ENCODE results near the gene MYO1E.

MYO1E gene

DNA sequence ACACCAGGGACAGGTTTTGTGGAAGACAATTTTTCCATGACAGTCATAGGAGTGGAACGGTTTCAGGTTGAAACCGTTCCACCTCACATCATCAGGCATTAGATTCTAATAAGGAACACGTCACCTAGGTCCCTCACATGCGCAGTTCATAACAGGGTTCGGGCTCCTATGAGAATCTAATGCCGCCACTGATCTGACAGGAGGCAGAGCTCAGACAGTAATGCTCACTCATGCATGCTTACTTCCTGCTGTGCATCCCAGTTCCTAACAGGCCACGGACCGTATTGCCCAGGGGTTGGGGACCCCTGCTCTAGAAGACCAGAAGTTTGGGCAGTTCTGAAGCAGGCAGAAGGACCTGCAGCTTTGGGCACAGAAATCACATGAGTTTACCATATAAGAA is 61.5 kb downstream of the MYO1E start:
- TF ChIP-seq CTCF (IDR thresholded peaks at IDR 0.05; ENCODE audit: control extremely low read depth, extremely low read depth, low read depth, missing control alignments): no peak
- ChIA-PET POLR2A (no interaction called here), CTCF (interaction anchor here (0.6 kb wide), 1 partner anchor 46 kb away, joined by 3 read pairs; no protein-coding TSS in a partner anchor)
- DNase-seq (ENCODE audit: extremely low spot score): no peak

- CTCF ChIA-PET: interaction anchor here (0.7 to 1.5 kb wide), 3 partner anchors 16 to 24 kb away, joined by 3 to 4 read pairs (median 4); no protein-coding TSS in a partner anchor
- no peak for TF ChIP-seq CTCF (IDR thresholded peaks at IDR 0.05; ENCODE audit: control extremely low read depth, extremely low read depth, low read depth, missing control alignments)
- no peak for DNase-seq (ENCODE audit: extremely low spot score)
- POLR2A ChIA-PET: no interaction called here
Observed at GRCh38 chr15:59309405-59309804, 63.3 kb downstream of the MYO1E start.

GRCh38 chr15:59307165-59307537 is 65.5 kb downstream of the MYO1E start:
- ChIA-PET POLR2A (no interaction called here), CTCF (interaction anchor here (0.7 to 1.8 kb wide), 3 partner anchors 13 to 60 kb away, joined by 3 to 5 read pairs (median 3); no protein-coding TSS in a partner anchor)
- TF ChIP-seq CTCF (IDR thresholded peaks at IDR 0.05; ENCODE audit: control extremely low read depth, extremely low read depth, low read depth, missing control alignments): no peak
- DNase-seq (ENCODE audit: extremely low spot score): no peak

DNA sequence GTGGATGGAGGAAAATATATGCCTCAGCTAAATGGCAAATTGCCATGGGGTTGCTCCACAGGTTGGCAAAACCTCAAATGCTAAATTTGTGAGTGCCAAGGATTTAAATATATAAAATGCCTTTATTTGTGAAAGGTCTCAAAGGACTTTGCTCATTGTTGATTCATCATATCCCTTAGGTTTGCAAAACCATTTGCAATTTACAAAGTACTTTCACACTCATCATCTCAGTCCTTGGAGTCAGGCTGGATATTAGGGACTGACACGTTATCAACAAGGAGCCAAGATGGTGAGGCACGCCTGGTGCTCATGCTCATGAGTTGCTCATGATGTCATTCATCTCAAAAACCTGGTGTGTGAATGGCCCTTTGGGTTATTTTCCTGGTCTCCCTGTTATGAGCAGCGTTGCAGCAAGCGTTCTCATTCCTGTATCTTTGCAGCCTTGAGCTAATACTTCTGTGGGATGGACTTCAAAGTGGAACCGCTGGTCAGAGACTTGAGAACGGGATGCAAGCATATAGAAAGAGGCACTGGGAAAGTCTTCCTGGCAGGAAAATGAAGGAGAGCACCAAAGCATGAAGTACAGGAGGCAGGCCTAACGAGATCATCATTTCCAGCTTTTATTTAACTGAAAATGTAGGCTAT is 66.0 kb downstream of the MYO1E start:
- no peak for TF ChIP-seq CTCF (IDR thresholded peaks at IDR 0.05; ENCODE audit: control extremely low read depth, extremely low read depth, low read depth, missing control alignments)
- no peak for DNase-seq (ENCODE audit: extremely low spot score)
- ChIA-PET POLR2A (no interaction called here), CTCF (interaction anchor here (0.7 to 1.8 kb wide), 4 partner anchors 8 to 59 kb away, joined by 3 to 5 read pairs (median 4); no protein-coding TSS in a partner anchor)

- no peak for DNase-seq (ENCODE audit: extremely low spot score)
- ChIA-PET POLR2A (no interaction called here), CTCF (interaction anchor here (1.0 to 2.0 kb wide), 4 partner anchors 15 to 106 kb away, joined by 3 to 4 read pairs (median 4); no protein-coding TSS in a partner anchor)
- no peak for TF ChIP-seq CTCF (IDR thresholded peaks at IDR 0.05; ENCODE audit: control extremely low read depth, extremely low read depth, low read depth, missing control alignments)
Observed at GRCh38 chr15:59304807-59305206, 67.9 kb downstream of the MYO1E start.

DNA sequence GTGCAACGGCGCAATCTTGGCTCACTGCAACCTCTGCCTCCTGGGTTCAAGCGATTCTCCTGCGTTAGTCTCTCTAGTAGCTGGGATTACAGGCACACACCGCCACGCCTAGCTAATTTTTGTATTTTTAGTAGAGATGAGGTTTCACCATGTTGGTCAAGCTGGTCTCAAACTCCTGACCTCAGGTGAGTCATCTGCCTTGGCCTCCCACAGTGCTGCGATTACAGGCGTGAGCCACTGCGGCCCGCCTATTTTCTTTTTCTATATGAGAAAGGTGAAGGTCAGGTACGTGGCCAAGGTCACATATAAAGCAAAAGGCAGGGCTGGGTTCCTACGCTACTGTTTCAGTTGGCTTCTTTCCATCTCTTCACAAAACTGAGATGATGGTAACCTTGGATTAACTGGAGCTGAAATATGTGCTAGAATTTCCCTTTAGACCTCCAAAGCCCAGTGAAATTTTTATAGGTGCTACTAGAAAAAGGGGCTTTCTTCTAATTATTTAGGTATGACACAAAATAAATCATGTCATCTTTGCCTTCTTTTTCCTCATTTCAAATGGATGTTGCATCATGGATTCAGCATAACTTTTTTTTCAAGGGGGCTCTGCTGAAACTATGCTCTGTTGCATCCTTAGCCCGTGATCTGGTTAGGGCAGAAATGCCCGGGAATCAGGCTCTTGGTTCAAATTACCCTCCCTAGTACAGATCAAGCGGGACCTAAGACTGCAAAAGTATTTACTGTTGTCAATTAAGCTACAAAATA is 68.5 kb downstream of the MYO1E start:
- CTCF ChIA-PET: interaction anchor here (1.0 to 2.0 kb wide), 4 partner anchors 14 to 107 kb away, joined by 3 to 4 read pairs (median 4); no protein-coding TSS in a partner anchor
- DNase-seq (ENCODE audit: extremely low spot score): no peak

More for the DNA sequence above, 68.5 kb downstream of the MYO1E start:
- no peak for TF ChIP-seq CTCF (IDR thresholded peaks at IDR 0.05; ENCODE audit: control extremely low read depth, extremely low read depth, low read depth, missing control alignments)
- POLR2A ChIA-PET: no interaction called here
